Stomach (tissue), 4 donors: ENCODE measurements around the gene ACSF3.

ENCODE experiments used
- CTCF ChIP-seq, 7 experiments: fragments of 450-650 bp in 4 of 7; fragments of 200-600 bp in 3 of 7; sonication (generic) in 3 of 7; IDR thresholded peaks; one replicate each; pipeline ENCODE4 v1.5.1; 2016 to 2019; ENCODE audit warnings: antibody characterized with exemption in 7 of 7, control low read depth in 2 of 7, mild to moderate bottlenecking in 1 of 7
- EP300 ChIP-seq: sonication (generic); formaldehyde crosslinking; IDR thresholded peaks from one replicate; pipeline ENCODE4 v1.6.1; 2017; ENCODE audit warnings: antibody characterized with exemption
- POLR2A ChIP-seq, 4 donors: fragments of 450-650 bp; IDR thresholded peaks; one replicate each; pipeline ENCODE4 v1.6.1; 2016; ENCODE audit warnings: antibody characterized with exemption in 4 of 4, control low read depth in 2 of 4, mild to moderate bottlenecking in 1 of 4, moderate library complexity in 1 of 4

GRCh38 chr16:89069920-89070319 lies 23.7 kb upstream of the ACSF3 start:
- TF ChIP-seq CTCF (IDR thresholded peaks at IDR 0.05), result no peak
- no peak for TF ChIP-seq POLR2A (IDR thresholded peaks at IDR 0.05)
- TF ChIP-seq EP300, result no peak
